Measurements from ENCODE around the gene RYR2.

The RYR2 gene

GRCh38 chr1:237457573-237457972, 415.6 kb downstream of the RYR2 start:
- in situ Hi-C loops (cut with MboI; ENCODE audit: low pct_unique_long_range_greater_than_20kb, low sequenced_read_pairs, unreplicated experiment) = no loop called here
- no peak for DNase-seq (ENCODE audit: low spot score)
- TF ChIP-seq, protein P1, sequence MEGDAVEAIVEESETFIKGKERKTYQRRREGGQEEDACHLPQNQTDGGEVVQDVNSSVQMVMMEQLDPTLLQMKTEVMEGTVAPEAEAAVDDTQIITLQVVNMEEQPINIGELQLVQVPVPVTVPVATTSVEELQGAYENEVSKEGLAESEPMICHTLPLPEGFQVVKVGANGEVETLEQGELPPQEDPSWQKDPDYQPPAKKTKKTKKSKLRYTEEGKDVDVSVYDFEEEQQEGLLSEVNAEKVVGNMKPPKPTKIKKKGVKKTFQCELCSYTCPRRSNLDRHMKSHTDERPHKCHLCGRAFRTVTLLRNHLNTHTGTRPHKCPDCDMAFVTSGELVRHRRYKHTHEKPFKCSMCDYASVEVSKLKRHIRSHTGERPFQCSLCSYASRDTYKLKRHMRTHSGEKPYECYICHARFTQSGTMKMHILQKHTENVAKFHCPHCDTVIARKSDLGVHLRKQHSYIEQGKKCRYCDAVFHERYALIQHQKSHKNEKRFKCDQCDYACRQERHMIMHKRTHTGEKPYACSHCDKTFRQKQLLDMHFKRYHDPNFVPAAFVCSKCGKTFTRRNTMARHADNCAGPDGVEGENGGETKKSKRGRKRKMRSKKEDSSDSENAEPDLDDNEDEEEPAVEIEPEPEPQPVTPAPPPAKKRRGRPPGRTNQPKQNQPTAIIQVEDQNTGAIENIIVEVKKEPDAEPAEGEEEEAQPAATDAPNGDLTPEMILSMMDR (IDR thresholded peaks at IDR 0.05; ENCODE audit: extremely low read depth, insufficient read depth, missing control alignments) = no peak

- no peak for DNase-seq (ENCODE audit: low spot score)
- in situ Hi-C loops (cut with MboI; ENCODE audit: low pct_unique_long_range_greater_than_20kb, low sequenced_read_pairs, unreplicated experiment) = no loop called here
- TF ChIP-seq, protein P1 (IDR thresholded peaks at IDR 0.05; ENCODE audit: extremely low read depth, insufficient read depth, missing control alignments) = no peak
Observed at GRCh38 chr1:237467320-237467719, 425.3 kb downstream of the RYR2 start.

GRCh38 chr1:237470712-237471338, 428.8 kb downstream of the RYR2 start:
- no peak for DNase-seq (ENCODE audit: low spot score)
- TF ChIP-seq, protein P1 (IDR thresholded peaks at IDR 0.05; ENCODE audit: extremely low read depth, insufficient read depth, missing control alignments) = no peak
- in situ Hi-C loops (cut with MboI; ENCODE audit: low pct_unique_long_range_greater_than_20kb, low sequenced_read_pairs, unreplicated experiment) = no loop called here

GRCh38 chr1:237471377-237471776, 429.4 kb downstream of the RYR2 start:
- TF ChIP-seq, protein P1 (IDR thresholded peaks at IDR 0.05; ENCODE audit: extremely low read depth, insufficient read depth, missing control alignments) = no peak
- no peak for DNase-seq (ENCODE audit: low spot score)
- in situ Hi-C loops (cut with MboI; ENCODE audit: low pct_unique_long_range_greater_than_20kb, low sequenced_read_pairs, unreplicated experiment) = no loop called here

GRCh38 chr1:237471956-237472355, 430.0 kb downstream of the RYR2 start:
- TF ChIP-seq, protein P1 (IDR thresholded peaks at IDR 0.05; ENCODE audit: extremely low read depth, insufficient read depth, missing control alignments) = no peak
- DNase-seq (ENCODE audit: low spot score) = no peak
- in situ Hi-C loops (cut with MboI; ENCODE audit: low pct_unique_long_range_greater_than_20kb, low sequenced_read_pairs, unreplicated experiment) = no loop called here

DNA sequence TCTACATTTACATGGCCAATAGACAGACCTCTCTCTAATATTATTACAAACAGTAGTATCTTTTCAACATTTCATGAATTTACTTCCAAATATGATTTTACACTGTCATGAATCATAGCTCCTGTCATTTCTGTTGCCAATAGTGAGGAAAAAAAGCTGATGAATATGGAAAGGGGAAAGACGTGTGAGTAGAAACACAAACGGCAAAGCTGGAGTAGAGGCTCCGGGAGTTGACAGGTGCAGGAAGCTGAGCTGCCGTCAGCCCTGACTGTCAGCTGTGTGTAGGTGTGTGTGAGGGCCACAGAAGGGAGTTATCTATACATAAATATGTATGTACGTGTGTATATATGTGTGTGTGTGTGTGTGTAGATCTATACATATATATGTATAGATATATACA, 431.9 kb downstream of the RYR2 start:
- TF ChIP-seq, protein P1 (IDR thresholded peaks at IDR 0.05; ENCODE audit: extremely low read depth, insufficient read depth, missing control alignments) = no peak
- in situ Hi-C loops (cut with MboI; ENCODE audit: low pct_unique_long_range_greater_than_20kb, low sequenced_read_pairs, unreplicated experiment) = no loop called here
- DNase-seq (ENCODE audit: low spot score) = no peak
